ENCODE data around the gene NMT1.
A peak's percentile ranks its signal among the peaks of the same experiment; 100 is the strongest.

NMT1 gene

DNA sequence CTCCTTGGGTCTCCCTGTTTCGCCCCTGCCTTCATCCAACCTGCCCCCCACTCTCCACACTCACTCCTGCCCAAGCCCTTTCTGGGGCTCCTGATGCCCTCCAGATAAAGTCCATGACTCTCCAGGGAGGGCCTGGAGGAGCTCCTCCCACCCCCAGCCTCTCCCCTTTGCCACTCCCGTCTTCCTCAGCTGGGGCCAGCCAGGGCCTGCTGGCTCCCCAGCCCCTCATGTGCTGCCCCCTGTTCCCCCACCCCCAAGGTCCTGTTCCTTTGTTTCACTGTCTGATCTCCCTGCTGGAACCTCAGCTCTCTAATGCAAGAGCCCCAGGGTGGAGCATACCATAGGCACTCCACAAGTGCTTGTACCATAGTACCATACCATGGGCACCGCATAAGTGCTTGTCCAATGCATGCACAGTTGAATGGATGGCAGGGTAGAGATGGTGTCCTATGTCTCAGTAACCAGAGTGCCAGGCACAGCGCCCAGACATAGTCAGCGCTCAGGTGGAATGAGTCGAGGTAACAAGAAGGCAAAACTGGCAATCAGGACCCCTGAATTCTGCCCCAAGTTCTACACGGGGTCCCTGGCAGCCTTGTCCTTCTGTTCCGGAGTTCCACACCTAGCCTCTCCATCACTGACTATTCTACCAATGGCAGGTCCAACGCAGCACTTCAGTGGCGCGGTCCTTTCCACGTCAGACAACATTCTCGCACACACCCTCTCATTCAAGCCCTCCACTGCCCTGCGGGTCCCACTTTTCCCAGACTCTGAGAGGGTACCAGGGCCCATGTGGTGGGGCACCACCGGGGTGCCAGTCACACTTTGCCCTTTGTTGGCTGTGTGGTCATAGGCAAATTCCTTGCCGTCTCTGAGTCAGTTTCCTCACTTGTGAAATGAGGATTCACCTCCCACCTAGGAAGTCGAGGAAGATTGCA is 69.8 kb downstream of the NMT1 start:
- DNase-seq = no peak
- intact Hi-C loops (cut with DNase I) = loop anchor here (5.0 to 10.0 kb wide), 2 partner anchors 34 to 356 kb away; no protein-coding TSS in a partner anchor

- DNase-seq = peak in 4 of 10 donors; percentile 31 to 57 (median 34)
- intact Hi-C loops (cut with DNase I) = loop anchor here (5.0 to 10.0 kb wide), 2 partner anchors 34 to 357 kb away; no protein-coding TSS in a partner anchor
Measured at GRCh38 chr17:45131616-45132319, 70.7 kb downstream of the NMT1 start.

- intact Hi-C loops (cut with DNase I) = loop anchor here (5.0 to 10.0 kb wide), 2 partner anchors 35 to 357 kb away; no protein-coding TSS in a partner anchor
- no peak for DNase-seq
Measured at GRCh38 chr17:45132320-45132571, 71.1 kb downstream of the NMT1 start, which contains the start of gene PLCD3. PLCD3 (minus strand) TSS chr17:45132515; CDS start chr17:45132410, 105 bp downstream.

DNA sequence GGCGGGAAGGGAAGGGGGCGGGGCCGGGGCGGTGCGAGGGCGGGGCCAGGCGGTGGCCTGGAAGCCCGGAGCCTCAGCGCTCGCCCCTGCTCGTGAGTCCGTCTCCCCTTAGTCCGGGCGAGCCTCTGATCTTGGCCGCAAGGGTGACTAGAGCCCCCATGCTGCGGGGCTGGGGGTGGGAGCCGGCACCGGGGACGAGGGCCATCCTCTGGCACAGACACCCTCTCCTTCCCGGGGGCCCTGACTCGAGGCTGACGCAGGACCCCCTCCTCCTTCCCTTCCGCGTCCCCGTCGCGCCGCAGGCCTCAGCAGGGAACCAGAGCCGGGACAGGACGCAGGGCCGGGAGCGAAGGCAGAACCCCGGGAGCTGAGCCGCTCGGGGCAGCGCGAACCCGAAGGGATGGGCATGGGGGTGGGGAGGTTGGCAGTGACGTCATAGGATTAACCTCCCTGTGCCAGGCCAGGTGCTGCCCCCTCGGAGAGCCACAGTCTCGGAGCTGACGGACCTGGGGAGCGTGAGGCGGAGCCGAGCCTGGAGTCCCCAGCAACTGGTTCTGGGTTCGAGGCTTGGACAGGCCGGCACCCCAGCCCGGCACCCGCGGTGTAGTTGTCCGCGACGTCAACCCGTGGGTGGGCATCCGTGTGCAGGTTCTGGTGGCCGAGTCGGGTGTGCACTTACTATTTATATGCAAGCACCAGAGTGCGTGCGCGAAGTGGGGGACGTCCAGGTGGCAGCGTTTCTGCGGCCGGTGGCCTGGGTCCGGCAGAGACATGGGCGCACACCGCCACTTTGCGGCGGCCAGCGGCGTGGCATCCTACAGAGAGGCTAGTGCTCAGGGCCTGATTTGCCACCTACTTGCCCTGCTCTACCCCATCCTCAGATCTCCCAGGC is 71.7 kb downstream of the NMT1 start:
- intact Hi-C loops (cut with DNase I) = loop anchor here (5.0 to 10.0 kb wide), 2 partner anchors 36 to 358 kb away; no protein-coding TSS in a partner anchor

DNA sequence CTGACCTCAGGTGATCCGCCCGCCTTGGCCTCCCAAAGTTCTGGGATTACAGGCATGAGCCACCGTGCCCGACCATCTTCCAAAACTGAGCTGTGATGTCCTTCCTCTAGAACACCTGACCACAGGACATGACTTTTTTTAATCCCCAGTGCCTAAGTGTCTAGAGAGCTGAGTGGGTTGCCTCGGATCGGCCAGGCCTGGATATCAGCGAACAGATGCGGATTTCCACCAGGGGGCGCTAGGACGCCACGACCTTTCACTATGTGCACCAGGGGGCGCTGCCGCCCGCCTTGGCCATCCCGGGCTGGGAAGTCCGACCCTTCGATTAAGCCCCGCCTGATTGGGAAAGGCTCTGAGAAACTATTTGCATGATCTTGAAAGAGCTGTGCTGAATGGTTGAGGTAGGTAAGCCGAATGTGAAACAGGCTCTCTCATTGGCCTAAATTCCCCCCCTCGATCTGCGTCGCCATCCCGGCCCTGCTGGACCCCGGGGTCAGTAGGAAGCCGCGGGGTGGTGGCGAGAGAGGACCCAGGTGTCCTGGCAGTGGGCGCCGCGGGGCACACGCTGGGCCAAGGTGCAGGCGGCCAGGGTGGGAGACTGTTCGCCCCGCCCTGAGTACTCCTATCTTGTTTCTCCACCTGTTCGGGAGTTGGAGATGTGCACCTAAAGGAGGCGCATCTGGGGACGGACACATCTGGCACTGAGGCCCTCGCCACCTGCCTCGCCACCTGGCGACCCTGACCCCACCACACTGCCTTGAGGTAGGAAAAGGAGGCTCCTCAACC is 74.3 kb downstream of the NMT1 start, which contains the start of gene ACBD4:
ACBD4 (plus strand) TSS at position 496 of the 786 bp plus-strand sequence. CDS start 458 bp downstream, outside the sequence.
- intact Hi-C loops (cut with DNase I) = loop anchor here (1.0 to 10.0 kb wide), 2 partner anchors 62 to 361 kb away; no protein-coding TSS in a partner anchor
- peak; percentile 89 to 99 (median 94) for DNase-seq

More for the DNA sequence above, 71.7 kb downstream of the NMT1 start:
- DNase-seq = peak; percentile 56 to 97 (median 80)

DNA sequence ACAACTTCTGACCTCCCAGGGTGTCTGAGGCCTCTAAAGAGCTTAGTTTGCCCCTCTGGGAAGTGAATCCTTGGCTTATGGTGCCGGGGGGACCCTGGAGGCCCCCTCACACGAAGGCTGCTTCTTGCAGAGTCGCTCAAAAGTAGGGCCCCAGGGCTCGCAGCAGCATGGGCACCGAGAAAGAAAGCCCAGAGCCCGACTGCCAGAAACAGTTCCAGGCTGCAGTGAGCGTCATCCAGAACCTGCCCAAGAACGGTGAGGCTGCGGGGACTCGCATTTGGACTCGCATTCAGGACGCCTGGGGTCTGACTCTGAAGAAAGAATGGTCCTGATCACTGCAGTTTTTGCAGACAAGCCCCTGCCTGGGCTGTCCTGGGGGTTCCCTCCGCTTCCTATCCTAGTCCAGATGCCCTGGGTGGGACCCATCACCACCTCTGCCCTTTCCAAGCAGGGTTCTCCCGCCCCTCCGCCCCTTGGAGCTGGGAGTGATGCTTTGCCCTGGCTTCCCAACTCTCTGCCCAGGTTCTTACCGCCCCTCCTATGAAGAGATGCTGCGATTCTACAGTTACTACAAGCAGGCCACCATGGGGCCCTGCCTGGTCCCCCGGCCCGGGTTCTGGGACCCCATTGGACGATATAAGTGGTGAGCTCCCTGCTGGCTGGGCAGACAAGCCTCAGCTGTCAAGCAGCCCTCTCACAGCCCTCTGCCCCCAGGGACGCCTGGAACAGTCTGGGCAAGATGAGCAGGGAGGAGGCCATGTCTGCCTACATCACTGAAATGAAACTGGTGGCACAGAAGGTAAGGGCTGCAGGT is 75.1 kb downstream of the NMT1 start:
- intact Hi-C loops (cut with DNase I) = loop anchor here (1.0 to 10.0 kb wide), 2 partner anchors 61 to 361 kb away; no protein-coding TSS in a partner anchor
- DNase-seq = peak in 2 of 10 donors; percentile 11 to 81

DNA sequence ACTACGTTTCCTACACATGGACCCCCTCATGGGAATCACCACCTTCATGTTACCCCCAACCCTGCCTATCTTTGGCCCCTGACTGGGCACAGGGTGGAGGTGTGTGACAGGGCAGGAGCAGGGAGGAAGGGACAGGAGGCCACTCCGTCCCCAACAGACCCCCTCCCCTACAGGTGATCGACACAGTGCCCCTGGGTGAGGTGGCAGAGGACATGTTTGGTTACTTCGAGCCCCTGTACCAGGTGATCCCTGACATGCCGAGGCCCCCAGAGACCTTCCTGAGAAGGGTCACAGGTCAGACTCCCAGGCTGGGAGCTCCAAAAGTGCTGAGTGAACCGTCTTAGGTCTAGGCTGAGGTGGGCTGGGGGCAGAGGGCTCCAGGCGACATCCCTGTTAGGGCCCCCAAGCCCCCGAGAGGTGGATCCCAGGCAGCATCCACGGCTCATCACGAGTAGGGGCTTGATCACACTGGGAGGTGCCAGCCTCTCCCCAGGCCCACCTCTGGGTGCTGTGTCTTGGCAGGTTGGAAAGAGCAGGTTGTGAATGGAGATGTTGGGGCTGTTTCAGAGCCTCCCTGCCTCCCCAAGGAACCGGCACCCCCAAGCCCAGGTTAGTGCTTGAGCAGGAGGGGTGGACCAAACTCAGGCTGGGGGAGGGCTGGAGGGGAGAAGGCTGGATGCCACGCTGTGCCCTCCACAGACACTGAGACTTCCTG is 75.9 kb downstream of the NMT1 start:
- intact Hi-C loops (cut with DNase I) = loop anchor here (10.0 kb wide), 1 partner anchor 362 kb away; no protein-coding TSS in a partner anchor
- peak in 2 of 10 donors; percentile 56 to 69 for DNase-seq

- intact Hi-C loops (cut with DNase I) = loop anchor here (10.0 kb wide), 1 partner anchor 363 kb away; no protein-coding TSS in a partner anchor
- peak in 2 of 10 donors; percentile 27 to 42 for DNase-seq
Measured at GRCh38 chr17:45137561-45138305, 76.6 kb downstream of the NMT1 start.

GRCh38 chr17:45138911-45139532 is 77.9 kb downstream of the NMT1 start:
- peak in 1 of 10 donors; percentile 62 for DNase-seq
- intact Hi-C loops (cut with DNase I) = loop anchor here (10.0 kb wide), 1 partner anchor 364 kb away; no protein-coding TSS in a partner anchor

DNA sequence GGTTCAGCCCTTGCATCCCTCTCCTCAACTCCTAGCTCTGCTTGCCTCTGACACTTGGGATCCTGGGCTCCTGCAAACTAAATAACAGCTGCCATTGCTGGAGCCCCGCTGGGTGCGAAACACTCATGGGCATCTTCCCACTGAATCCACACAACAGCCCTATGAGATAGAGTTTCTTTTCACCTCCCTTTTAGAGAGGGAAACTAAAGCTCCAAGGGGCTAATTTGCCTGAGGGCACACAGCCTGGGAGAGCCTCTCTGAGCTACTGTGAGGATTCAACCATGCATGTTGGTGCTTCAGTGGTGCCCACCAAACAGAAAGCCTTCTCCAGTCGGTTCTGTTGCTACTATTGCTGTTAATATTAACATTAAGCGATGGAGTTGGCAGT is 78.4 kb downstream of the NMT1 start:
- intact Hi-C loops (cut with DNase I) = loop anchor here (10.0 kb wide), 1 partner anchor 365 kb away; no protein-coding TSS in a partner anchor
- peak in 1 of 10 donors; percentile 27 for DNase-seq

DNA sequence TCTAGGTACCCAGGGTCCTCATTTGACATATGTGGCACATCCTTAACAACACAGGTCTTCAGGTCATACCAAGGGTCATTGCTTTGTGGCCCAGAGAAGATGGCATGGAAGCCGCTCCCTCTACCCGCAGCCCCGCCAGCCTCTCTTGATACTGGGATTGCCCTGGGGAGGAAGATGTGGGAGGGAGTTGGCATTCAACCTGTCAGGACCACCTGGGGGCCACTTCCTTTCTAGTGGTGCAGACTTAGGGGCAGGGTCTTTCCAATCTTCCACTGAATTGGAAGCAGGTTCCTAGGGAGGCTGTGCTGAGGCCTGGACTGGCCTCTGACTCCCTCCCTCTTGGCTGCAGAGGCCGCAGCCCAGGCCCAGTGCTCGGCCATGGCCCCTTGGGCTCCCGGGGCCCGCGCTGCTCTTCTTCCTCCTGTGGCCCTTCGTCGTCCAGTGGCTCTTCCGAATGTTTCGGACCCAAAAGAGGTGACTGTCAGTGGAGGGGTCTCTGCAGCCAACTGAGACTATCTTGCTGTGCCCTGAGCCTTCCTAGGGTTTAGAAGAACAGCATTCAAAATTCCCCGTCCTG is 82.1 kb downstream of the NMT1 start:
- intact Hi-C loops (cut with DNase I) = no loop called here
- peak in 1 of 10 donors; percentile 35 for DNase-seq

GRCh38 chr17:45143767-45144198 is 82.7 kb downstream of the NMT1 start:
- peak in 9 of 10 donors; percentile 27 to 89 (median 46) for DNase-seq
- intact Hi-C loops (cut with DNase I) = no loop called here

DNA sequence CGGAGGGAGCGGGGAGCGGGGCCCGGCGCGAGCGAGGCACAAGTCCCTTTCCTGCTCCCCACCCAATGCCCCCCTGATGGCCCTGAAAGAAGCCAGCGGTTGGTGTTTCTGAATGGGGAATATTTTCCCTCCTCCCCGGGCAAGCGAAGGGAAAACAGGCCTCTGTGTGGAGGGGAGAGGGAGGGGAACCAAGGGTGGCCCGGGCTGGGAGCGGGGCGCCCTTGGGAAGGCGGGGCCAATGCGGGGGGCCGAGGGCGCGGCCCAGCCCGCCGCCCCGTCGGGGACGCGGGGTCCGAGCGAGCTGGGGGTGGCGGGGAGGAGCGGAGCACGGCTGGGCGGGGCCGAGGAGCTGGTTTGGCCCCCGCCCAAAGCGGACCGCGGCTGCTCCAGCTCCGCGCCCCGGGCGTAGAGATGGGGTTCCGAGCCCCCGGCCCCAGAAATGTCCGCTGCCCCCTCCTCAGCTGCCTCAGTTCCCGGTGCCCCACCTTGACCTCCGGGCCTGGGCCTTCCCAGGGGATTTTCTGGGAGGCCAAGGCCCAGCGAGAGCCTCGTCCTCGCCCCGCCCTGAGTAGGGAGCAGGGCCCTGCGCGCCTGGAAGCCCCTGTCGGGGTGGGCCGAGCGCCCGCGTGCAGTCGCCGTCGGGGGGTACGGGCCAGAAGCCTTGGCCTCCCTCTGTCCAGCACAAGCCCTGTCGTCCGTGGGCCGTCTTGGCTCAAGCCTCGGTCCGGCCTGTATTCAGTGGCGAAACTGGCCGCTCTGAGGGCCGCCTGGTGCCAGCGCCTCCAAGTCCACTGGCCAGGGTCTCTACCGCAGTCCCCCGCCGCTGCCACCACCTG is 83.3 kb downstream of the NMT1 start:
- intact Hi-C loops (cut with DNase I) = loop anchor here (5.0 kb wide), 1 partner anchor 173 kb away; the partner anchor contains the start of gene MAP3K14
- DNase-seq = peak in 4 of 10 donors; percentile 13 to 86 (median 70)

- DNase-seq = no peak
- intact Hi-C loops (cut with DNase I) = loop anchor here (5.0 kb wide), 1 partner anchor 172 kb away; the partner anchor contains the start of gene MAP3K14
Measured at GRCh38 chr17:45145035-45145389, 83.9 kb downstream of the NMT1 start.

Measured in posterior cingulate gyrus (tissue), 11 donors.